Sigmoid colon (tissue), 7 donors: ENCODE measurements around the gene ELOVL5. TPM values are rescaled to one million over a fixed set of nuclear protein-coding genes. Genes with fewer than 3 reads are reported as not detected.
"Not testable (repeated sequence)": the region's sequence is repeated elsewhere in the genome, so short reads cannot be mapped to it uniquely, and the experiment has no call there.

ENCODE experiments used
- DNase-seq: peaks from one replicate; pipeline ENCODE4 v3.0.0-alpha.2; 2019
- H3K27ac ChIP-seq, 4 donors: fragments of 200-600 bp; sonication (generic); one replicate each; pipeline ENCODE4 v1.5.1; 2016 to 2019; ENCODE audit warnings: mild to moderate bottlenecking in 1 of 4
- H3K27me3 ChIP-seq, 3 donors: fragments of 200-600 bp; sonication (generic); one replicate each; pipeline ENCODE4 v1.5.1; 2019; ENCODE audit warnings: mild to moderate bottlenecking in 1 of 3
- H3K36me3 ChIP-seq, 4 donors: fragments of 200-600 bp; sonication (generic); one replicate each; pipeline ENCODE4 v1.5.1; 2016 to 2019
- H3K4me1 ChIP-seq, 4 donors: fragments of 200-600 bp; sonication (generic); one replicate each; pipeline ENCODE4 v1.5.1; 2017 to 2019
- H3K4me3 ChIP-seq, 4 donors: fragments of 200-600 bp; sonication (generic); one replicate each; pipeline ENCODE4 v1.5.1; 2017 to 2019; ENCODE audit warnings: mild to moderate bottlenecking in 2 of 4, moderate library complexity in 1 of 4
- H3K9me3 ChIP-seq, 4 donors: fragments of 200-600 bp in 3 of 4; sonication (generic) in 3 of 4; one replicate each; pipeline versions ENCODE4 v1.5.1 to v1.6.1; 2013 to 2019
- CTCF ChIP-seq, 4 experiments: fragments of 450-650 bp in 3 of 4; fragments of 200-600 bp in 1 of 4; IDR thresholded peaks; one replicate each; pipeline ENCODE4 v1.5.1; 2016 to 2019; ENCODE audit warnings: antibody characterized with exemption in 4 of 4, mild to moderate bottlenecking in 3 of 4, moderate library complexity in 2 of 4
- EP300 ChIP-seq, 4 donors: sonication (generic); formaldehyde crosslinking; IDR thresholded peaks; one replicate each; pipeline ENCODE4 v1.6.1; 2017; ENCODE audit warnings: antibody characterized with exemption in 4 of 4
- POLR2A ChIP-seq, 2 donors: fragments of 450-650 bp; IDR thresholded peaks; one replicate each; pipeline ENCODE4 v1.6.1; 2016; ENCODE audit warnings: antibody characterized with exemption in 2 of 2, mild to moderate bottlenecking in 2 of 2, moderate library complexity in 2 of 2
- POLR2AphosphoS5 ChIP-seq, 4 donors: sonication (generic); formaldehyde crosslinking; IDR thresholded peaks; one replicate each; pipeline ENCODE4 v1.6.1; 2017; ENCODE audit warnings: antibody characterized with exemption in 4 of 4
- WGBS, 2 donors: extraction: QIAGEN DNeasy Blood & Tissue Kit; methylation state at CpG; one replicate each; pipeline ENCODE4 v1.1.7; 2013; 5-methylcytosine and 5-hydroxymethylcytosine counted together
- intact Hi-C: fragments of 100-400 bp; cut with DNase I; formaldehyde crosslinking; loops from one replicate; pipeline ENCODE4 v1.15.1; 2023
- polyA plus RNA-seq, 3 donors: library from polyadenylated mRNA; stranded (reverse); fragments of 200-250 nt; gene quantifications; one replicate each; pipeline ENCODE4 v1.2.3, GENCODE V29; 2013
- total RNA-seq, 4 donors: library from RNA; depleted of rRNA; stranded (reverse); fragments of >200 nt; gene quantifications; one replicate each; pipeline ENCODE4 v1.1.0, GENCODE V29; 2016
- donor health status: healthy with polysubstance abuse.
- donor health status: Bipolar disorder and iron deficiency.
- donor health status: healthy.

Gene ELOVL5
- total and polyA plus RNA-seq, 7 donors = 7.2 to 73.8 (median 54.3) TPM

GRCh38 chr6:53391170-53391569 is 42.4 kb upstream of the ELOVL5 start:
- Histone ChIP-seq H3K4me3 (no peak overlapping the region), H3K9me3 (no peaks in the 10 kb centered on the region), H3K27me3 (no peaks in the 10 kb centered on the region), H3K27ac (no peak overlapping the region), H3K36me3 (no peaks in the 10 kb centered on the region), H3K4me1 (no peaks in the 10 kb centered on the region)
- 87 to 92% methylated on average over 3 of the region's 3 CpGs for WGBS, 2 donors
- no peak for TF ChIP-seq CTCF (IDR thresholded peaks at IDR 0.05)
- no peak for DNase-seq
- intact Hi-C loops = no loop called here

- H3K27ac ChIP-seq = no peak overlapping the region
- WGBS, 2 donors = 84 to 85% methylated on average over 3 of the region's 3 CpGs
- TF ChIP-seq POLR2AphosphoS5 (IDR thresholded peaks at IDR 0.05) (no peak), CTCF (IDR thresholded peaks at IDR 0.05) (no peak), POLR2A (IDR thresholded peaks at IDR 0.05) (no peak), EP300 (IDR thresholded peaks at IDR 0.05) (no peak)
- H3K4me3 ChIP-seq = no peak overlapping the region
- H3K4me1 ChIP-seq = no peaks in the 10 kb centered on the region
- DNase-seq = no peak
- intact Hi-C loops = no loop called here
- no peaks in the 10 kb centered on the region for H3K9me3 ChIP-seq
- H3K36me3 ChIP-seq = no peaks in the 10 kb centered on the region
- no peaks in the 10 kb centered on the region for H3K27me3 ChIP-seq
These were observed 41.3 kb upstream of the ELOVL5 start for GRCh38 chr6:53390010-53390409.

- H3K27me3 ChIP-seq, H3K27ac ChIP-seq, H3K9me3 ChIP-seq, H3K4me1 ChIP-seq, H3K4me3 ChIP-seq, H3K36me3 ChIP-seq, intact Hi-C loops, DNase-seq: not testable (repeated sequence)
- WGBS, 2 donors = 77 to 88% methylated on average over 3 of the region's 3 CpGs
These were observed 39.9 kb upstream of the ELOVL5 start for GRCh38 chr6:53388615-53389014.

- no peaks in the 10 kb centered on the region for H3K4me1 ChIP-seq
- TF ChIP-seq POLR2AphosphoS5 (IDR thresholded peaks at IDR 0.05) (no peak), CTCF (IDR thresholded peaks at IDR 0.05) (no peak), EP300 (IDR thresholded peaks at IDR 0.05) (no peak), POLR2A (IDR thresholded peaks at IDR 0.05) (no peak)
- no peaks in the 10 kb centered on the region for H3K36me3 ChIP-seq
- no peak for DNase-seq
- H3K4me3 ChIP-seq = no peak overlapping the region
- intact Hi-C loops = no loop called here
- no peaks in the 10 kb centered on the region for H3K27me3 ChIP-seq
- no peaks in the 10 kb centered on the region for H3K9me3 ChIP-seq
- WGBS, 2 donors = 82 to 92% methylated on average over 5 of the region's 5 CpGs
- H3K27ac ChIP-seq = no peak overlapping the region
These were observed 33.7 kb upstream of the ELOVL5 start for GRCh38 chr6:53382421-53382820.

- Histone ChIP-seq H3K36me3 (no peaks in the 10 kb centered on the region), H3K27me3 (no peaks in the 10 kb centered on the region), H3K4me1 (no peaks in the 10 kb centered on the region), H3K4me3 (no peak overlapping the region), H3K27ac (no peak overlapping the region), H3K9me3 (no peaks in the 10 kb centered on the region)
- no peak for DNase-seq
- intact Hi-C loops = no loop called here
- TF ChIP-seq CTCF (IDR thresholded peaks at IDR 0.05) = no peak
- TF ChIP-seq POLR2AphosphoS5 (IDR thresholded peaks at IDR 0.05) = no peak
- no peak for TF ChIP-seq POLR2A (IDR thresholded peaks at IDR 0.05)
- TF ChIP-seq EP300 (IDR thresholded peaks at IDR 0.05) = no peak
- 96% methylated on average over 7 of the region's 7 CpGs for WGBS, 2 donors
These were observed 29.5 kb upstream of the ELOVL5 start for GRCh38 chr6:53378208-53378607.
